D721Med (cell line): Measurements from ENCODE around the gene GALNT4.

Experiments used
- DNase-seq: peaks from one replicate; pipeline ENCODE4 v3.0.0; 2011; ENCODE audit warnings: low spot score; ENCODE audit not compliant: insufficient read length
- FAIRE-seq: peaks from 2 replicates; lab custom pipeline; 2011; peaks lifted over from hg19 to GRCh38; lab: Jason Lieb, UNC
- TF ChIP-seq, protein P1 (sequence below): IDR thresholded peaks from 2 replicates; pipeline ENCODE4 v1.5.1; 2012; ENCODE audit warnings: mild to moderate bottlenecking, control low read depth; ENCODE audit not compliant: insufficient read depth; ENCODE audit errors: missing control alignments

Gene GALNT4

GRCh38 chr12:89484470-89484869 lies 40.1 kb downstream of the GALNT4 start:
- no peak for DNase-seq
- TF ChIP-seq, protein P1, sequence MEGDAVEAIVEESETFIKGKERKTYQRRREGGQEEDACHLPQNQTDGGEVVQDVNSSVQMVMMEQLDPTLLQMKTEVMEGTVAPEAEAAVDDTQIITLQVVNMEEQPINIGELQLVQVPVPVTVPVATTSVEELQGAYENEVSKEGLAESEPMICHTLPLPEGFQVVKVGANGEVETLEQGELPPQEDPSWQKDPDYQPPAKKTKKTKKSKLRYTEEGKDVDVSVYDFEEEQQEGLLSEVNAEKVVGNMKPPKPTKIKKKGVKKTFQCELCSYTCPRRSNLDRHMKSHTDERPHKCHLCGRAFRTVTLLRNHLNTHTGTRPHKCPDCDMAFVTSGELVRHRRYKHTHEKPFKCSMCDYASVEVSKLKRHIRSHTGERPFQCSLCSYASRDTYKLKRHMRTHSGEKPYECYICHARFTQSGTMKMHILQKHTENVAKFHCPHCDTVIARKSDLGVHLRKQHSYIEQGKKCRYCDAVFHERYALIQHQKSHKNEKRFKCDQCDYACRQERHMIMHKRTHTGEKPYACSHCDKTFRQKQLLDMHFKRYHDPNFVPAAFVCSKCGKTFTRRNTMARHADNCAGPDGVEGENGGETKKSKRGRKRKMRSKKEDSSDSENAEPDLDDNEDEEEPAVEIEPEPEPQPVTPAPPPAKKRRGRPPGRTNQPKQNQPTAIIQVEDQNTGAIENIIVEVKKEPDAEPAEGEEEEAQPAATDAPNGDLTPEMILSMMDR, result no peak
- FAIRE-seq, result no peak

DNA sequence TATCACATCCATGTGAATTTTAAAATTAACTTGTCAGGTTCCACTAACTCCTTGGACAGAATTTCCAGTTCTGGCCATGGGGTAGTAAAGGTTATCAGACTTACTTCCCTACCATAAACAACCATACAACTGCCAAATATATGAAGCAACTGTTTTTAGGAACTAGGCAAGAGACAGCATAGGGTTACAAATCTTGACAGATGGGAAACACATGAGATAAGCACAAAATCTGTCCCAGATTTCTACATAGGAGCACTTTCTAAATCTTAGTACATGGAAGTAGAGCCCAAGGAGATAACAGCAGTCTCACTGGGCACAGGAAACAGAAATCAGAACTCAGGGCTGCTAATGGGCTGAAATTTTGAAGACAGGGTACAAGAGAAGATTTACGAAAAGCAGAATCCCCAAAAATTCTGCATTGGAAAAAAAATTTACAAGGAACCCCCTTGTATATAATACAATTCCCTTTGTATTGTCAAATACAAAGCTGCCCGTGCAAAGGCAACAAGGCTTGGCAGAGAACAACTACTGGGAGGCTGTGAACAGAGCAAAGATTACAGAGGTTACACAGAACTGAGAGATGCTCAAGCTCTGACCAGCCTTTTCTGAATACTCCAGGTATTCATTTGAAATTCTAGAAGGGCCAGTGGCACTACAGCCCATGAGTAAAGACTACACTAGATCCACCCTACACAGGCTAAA lies 43.2 kb downstream of the GALNT4 start:
- FAIRE-seq (no peak), DNase-seq (no peak)
- TF ChIP-seq, protein P1, result no peak

DNA sequence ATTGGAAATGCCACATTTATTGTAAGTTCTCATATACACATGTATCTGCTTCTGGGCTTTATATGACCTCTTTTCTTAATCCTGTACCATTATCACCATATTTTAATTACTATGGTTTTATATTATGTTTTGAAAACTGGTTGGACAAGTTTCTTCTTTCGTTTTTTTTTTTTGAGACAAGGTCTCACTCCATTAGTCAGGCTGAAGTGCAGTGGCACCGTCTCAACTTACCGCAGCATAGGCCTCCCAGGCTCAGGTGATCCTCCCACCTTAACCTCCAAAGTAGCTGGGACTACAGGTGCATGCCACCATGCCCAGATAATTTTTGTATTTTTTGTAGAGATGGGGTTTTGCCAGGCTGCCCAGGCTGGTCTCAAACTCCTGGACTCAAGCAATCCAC lies 44.6 kb downstream of the GALNT4 start:
- TF ChIP-seq, protein P1, result no peak
- FAIRE-seq (no peak), DNase-seq (no peak)

GRCh38 chr12:89477633-89478279 lies 46.8 kb downstream of the GALNT4 start:
- TF ChIP-seq, protein P1, result no peak
- DNase-seq (no peak), FAIRE-seq (no peak)

DNA sequence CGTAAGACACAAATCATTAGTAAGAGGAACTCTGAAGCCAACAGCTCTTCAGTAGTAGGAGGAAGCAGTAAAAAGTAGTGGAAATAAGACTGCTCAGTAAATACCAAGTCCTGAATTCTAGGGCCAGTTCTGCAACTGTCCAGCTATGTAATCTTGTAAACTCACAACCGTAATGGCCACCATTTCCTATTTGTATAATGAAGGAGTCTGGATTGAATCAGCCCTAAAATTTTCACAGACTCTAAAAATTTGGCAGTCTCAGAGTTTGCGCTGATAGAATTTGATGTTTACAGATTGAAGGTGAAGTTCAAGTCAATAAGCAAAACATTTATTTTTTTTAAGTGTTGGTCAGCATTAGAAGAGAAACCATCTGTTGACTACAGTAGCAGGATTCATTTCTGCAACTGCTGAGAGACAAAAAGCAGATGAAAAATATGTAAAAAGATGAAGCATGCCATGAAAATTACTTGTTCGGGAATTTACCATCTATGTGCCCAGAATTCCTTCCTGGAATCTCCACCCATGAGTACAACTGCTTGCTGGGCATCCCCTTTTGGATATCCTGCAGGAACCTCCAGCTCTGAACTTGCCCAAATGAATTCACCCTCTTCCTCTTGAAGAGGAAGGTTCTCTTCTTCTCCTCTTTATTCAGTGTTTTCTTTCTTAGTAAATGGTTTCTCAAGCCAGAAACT lies 47.5 kb downstream of the GALNT4 start:
- TF ChIP-seq, protein P1, result no peak
- FAIRE-seq (no peak), DNase-seq (no peak)

DNA sequence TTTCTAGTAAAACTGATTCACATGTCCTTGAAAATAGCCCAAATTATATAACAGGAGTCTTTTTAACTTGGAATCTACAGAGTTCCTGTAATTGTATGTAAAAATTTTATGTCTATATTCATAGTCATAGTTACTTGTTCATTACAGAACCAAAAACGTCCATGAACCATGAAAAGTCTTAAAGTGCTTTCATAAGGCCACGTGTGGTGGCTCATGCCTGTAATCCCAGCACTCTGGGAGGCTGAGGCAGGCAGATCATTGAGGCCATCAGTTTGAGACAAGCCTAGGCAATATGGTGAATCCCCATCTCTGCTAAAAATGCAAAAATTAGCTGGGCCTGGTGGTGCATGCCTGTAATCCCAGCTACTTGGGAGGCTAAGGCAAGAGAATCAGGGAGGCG lies 48.4 kb downstream of the GALNT4 start:
- TF ChIP-seq, protein P1, result no peak
- FAIRE-seq (no peak), DNase-seq (no peak)
